Left hindlimb (tissue), 1 donor: ENCODE data around the gene CD151.

Source experiments
- DNase-seq: peaks from one replicate; pipeline ENCODE4 v3.0.0-alpha.2; 2018

CD151 gene

GRCh38 chr11:875769-876301 lies 43.1 kb downstream of the CD151 start:
- no peak for DNase-seq

- DNase-seq: no peak
Measured at GRCh38 chr11:876545-876944, 43.8 kb downstream of the CD151 start.

GRCh38 chr11:877565-877964 lies 44.8 kb downstream of the CD151 start:
- DNase-seq: no peak

- DNase-seq: no peak
Measured at GRCh38 chr11:880447-880846, 47.7 kb downstream of the CD151 start.

GRCh38 chr11:882596-882995 lies 49.8 kb downstream of the CD151 start:
- no peak for DNase-seq

- no peak for DNase-seq
Measured at GRCh38 chr11:883527-883926, 50.8 kb downstream of the CD151 start.

- no peak for DNase-seq
Measured at GRCh38 chr11:884578-885070, 51.9 kb downstream of the CD151 start.

GRCh38 chr11:886568-886967 lies 53.8 kb downstream of the CD151 start:
- DNase-seq: no peak

- no peak for DNase-seq
Measured at GRCh38 chr11:887589-887988, 54.8 kb downstream of the CD151 start.
